ENCODE results near the gene PURB.
"Not testable (repeated sequence)": the region's sequence is repeated elsewhere in the genome, so short reads cannot be mapped to it uniquely, and the experiment has no call there.

DNA sequence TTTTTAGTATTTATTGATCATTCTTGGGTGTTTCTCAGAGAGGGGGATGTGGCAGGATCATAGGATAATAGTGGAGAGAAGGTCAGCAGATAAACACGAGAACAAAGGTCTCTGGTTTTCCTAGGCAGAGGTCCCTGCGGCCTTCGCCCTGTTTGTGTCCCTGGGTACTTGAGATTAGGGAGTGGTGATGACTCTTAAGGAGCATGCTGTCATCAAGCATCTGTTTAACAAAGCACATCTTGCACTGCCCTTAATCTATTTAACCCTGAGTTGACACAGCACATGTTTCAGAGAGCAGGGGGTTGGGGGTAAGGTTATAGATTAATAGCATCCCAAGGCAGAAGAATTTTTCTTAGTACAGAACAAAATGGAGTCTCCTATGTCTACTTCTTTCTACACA, 15.0 kb downstream of the PURB start:
- TF ChIP-seq, protein P1, sequence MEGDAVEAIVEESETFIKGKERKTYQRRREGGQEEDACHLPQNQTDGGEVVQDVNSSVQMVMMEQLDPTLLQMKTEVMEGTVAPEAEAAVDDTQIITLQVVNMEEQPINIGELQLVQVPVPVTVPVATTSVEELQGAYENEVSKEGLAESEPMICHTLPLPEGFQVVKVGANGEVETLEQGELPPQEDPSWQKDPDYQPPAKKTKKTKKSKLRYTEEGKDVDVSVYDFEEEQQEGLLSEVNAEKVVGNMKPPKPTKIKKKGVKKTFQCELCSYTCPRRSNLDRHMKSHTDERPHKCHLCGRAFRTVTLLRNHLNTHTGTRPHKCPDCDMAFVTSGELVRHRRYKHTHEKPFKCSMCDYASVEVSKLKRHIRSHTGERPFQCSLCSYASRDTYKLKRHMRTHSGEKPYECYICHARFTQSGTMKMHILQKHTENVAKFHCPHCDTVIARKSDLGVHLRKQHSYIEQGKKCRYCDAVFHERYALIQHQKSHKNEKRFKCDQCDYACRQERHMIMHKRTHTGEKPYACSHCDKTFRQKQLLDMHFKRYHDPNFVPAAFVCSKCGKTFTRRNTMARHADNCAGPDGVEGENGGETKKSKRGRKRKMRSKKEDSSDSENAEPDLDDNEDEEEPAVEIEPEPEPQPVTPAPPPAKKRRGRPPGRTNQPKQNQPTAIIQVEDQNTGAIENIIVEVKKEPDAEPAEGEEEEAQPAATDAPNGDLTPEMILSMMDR (conservative IDR thresholded peaks at IDR 0.05; ENCODE audit: low read depth, low read length): not testable (repeated sequence)
- not testable (repeated sequence) for TF ChIP-seq RAD21 (IDR thresholded peaks at IDR 0.05; ENCODE audit: low read length); CHD1 (IDR thresholded peaks at IDR 0.05; ENCODE audit: low read depth, low read length); POLR2A (IDR thresholded peaks at IDR 0.05; ENCODE audit: low read depth, low read length); BHLHE40 (IDR thresholded peaks at IDR 0.05; ENCODE audit: low read depth, low read length); RCOR1 (IDR thresholded peaks at IDR 0.05; ENCODE audit: insufficient replicate concordance, low read length); CEBPB (IDR thresholded peaks at IDR 0.05; ENCODE audit: low read depth, low read length); RFX5 (IDR thresholded peaks at IDR 0.05; ENCODE audit: low read depth, low read length); SMC3 (IDR thresholded peaks at IDR 0.05; ENCODE audit: low read depth, low read length); FOS (IDR thresholded peaks at IDR 0.05; ENCODE audit: low read depth, low read length); MAFK (IDR thresholded peaks at IDR 0.05; ENCODE audit: low read depth, low read length)
- TF ChIP-seq, protein P2, sequence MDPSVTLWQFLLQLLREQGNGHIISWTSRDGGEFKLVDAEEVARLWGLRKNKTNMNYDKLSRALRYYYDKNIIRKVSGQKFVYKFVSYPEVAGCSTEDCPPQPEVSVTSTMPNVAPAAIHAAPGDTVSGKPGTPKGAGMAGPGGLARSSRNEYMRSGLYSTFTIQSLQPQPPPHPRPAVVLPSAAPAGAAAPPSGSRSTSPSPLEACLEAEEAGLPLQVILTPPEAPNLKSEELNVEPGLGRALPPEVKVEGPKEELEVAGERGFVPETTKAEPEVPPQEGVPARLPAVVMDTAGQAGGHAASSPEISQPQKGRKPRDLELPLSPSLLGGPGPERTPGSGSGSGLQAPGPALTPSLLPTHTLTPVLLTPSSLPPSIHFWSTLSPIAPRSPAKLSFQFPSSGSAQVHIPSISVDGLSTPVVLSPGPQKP (IDR thresholded peaks at IDR 0.05; ENCODE audit: borderline replicate concordance, low read depth, low read length): not testable (repeated sequence)
